Ovary (tissue), 3 donors: Measurements from ENCODE around the gene FHOD3.

Experiments
- EP300 ChIP-seq: sonication (generic); formaldehyde crosslinking; IDR thresholded peaks from one replicate; pipeline ENCODE4 v1.6.1; 2017; ENCODE audit warnings: antibody characterized with exemption
- POLR2A ChIP-seq: fragments of 450-650 bp; IDR thresholded peaks from one replicate; pipeline ENCODE4 v1.6.1; 2017; ENCODE audit warnings: antibody characterized with exemption, mild to moderate bottlenecking, moderate library complexity
- TF ChIP-seq, protein P1 (sequence below), 3 donors: fragments of 450-650 bp in 2 of 3; fragments of 200-600 bp in 1 of 3; IDR thresholded peaks; one replicate each; pipeline versions ENCODE4 v1.5.1 to v1.8.0; 2016 to 2022; ENCODE audit warnings: antibody characterized with exemption in 3 of 3, mild to moderate bottlenecking in 1 of 3
- donor health status: DM: no; HTN: no; CAD: no.

DNA sequence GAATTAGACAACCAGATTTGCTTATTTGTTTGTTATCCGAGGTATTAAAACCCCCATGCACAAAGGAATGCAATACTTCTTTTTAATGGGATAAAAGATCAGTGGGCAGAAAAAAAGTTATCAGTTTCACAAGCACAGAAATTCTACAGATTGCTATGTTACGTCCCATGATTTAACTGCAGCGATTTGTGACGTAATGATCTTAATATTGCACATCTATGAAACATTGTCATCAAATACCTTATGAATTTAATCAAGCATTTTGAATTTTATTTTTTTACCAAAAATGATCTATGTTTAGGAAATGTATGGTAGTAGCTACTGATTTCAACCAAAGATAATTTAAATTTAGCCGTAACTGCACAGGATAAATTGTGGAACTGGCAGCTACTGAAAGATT, 138.9 kb downstream of the FHOD3 start:
- TF ChIP-seq EP300 = no peak
- no peak for TF ChIP-seq POLR2A
- TF ChIP-seq, protein P1, sequence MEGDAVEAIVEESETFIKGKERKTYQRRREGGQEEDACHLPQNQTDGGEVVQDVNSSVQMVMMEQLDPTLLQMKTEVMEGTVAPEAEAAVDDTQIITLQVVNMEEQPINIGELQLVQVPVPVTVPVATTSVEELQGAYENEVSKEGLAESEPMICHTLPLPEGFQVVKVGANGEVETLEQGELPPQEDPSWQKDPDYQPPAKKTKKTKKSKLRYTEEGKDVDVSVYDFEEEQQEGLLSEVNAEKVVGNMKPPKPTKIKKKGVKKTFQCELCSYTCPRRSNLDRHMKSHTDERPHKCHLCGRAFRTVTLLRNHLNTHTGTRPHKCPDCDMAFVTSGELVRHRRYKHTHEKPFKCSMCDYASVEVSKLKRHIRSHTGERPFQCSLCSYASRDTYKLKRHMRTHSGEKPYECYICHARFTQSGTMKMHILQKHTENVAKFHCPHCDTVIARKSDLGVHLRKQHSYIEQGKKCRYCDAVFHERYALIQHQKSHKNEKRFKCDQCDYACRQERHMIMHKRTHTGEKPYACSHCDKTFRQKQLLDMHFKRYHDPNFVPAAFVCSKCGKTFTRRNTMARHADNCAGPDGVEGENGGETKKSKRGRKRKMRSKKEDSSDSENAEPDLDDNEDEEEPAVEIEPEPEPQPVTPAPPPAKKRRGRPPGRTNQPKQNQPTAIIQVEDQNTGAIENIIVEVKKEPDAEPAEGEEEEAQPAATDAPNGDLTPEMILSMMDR (IDR thresholded peaks at IDR 0.05) = no peak
